Fibroblast of lung (primary cell): Measurements from ENCODE around the gene NEK11.

Source experiments
- EZH2 ChIP-seq: IDR thresholded peaks from 2 replicates; pipeline ENCODE4 v1.5.1; 2012; ENCODE audit warnings: low read length, control low read depth, mild to moderate bottlenecking; ENCODE audit errors: missing control alignments
- TF ChIP-seq, protein P1 (sequence below), 2 donors: IDR thresholded peaks in 1 of 2; conservative IDR thresholded peaks in 1 of 2; 1 replicate in 1 of 2; 2 replicates in 1 of 2; pipeline ENCODE4 v1.5.1; 2011 to 2012; ENCODE audit warnings: low read length in 2 of 2, control low read depth in 1 of 2, inconsistent platforms in 1 of 2, low read depth in 1 of 2, mild to moderate bottlenecking in 1 of 2

DNA sequence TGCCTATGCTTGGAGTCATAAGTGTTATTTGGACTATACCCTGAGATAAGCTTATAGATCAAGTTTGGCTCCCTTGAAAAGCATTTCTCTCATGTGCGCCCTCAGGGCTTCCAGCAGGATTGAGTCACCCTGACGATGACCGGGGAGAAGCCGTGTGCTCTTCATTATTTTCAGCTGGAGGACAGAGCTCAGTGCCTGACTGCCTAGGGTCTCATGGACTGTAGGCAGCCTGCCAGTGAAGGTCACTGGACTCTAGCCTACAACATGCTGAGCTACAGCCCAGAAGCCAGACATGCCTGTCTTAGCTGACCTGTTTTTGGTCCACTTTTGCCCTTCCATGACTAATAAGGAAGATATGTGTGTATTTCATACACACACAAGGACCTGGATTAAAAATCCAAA is 323.3 kb downstream of the NEK11 start:
- TF ChIP-seq, protein P1, sequence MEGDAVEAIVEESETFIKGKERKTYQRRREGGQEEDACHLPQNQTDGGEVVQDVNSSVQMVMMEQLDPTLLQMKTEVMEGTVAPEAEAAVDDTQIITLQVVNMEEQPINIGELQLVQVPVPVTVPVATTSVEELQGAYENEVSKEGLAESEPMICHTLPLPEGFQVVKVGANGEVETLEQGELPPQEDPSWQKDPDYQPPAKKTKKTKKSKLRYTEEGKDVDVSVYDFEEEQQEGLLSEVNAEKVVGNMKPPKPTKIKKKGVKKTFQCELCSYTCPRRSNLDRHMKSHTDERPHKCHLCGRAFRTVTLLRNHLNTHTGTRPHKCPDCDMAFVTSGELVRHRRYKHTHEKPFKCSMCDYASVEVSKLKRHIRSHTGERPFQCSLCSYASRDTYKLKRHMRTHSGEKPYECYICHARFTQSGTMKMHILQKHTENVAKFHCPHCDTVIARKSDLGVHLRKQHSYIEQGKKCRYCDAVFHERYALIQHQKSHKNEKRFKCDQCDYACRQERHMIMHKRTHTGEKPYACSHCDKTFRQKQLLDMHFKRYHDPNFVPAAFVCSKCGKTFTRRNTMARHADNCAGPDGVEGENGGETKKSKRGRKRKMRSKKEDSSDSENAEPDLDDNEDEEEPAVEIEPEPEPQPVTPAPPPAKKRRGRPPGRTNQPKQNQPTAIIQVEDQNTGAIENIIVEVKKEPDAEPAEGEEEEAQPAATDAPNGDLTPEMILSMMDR (conservative IDR thresholded peaks at IDR 0.05 in 1 of 2, IDR thresholded peaks at IDR 0.05 in 1 of 2; ENCODE audit: low read depth in 1 of 2, low read length in 2 of 2), result no peak
- TF ChIP-seq EZH2, result no peak
